Measurements from ENCODE around the gene AMBRA1. TPM values are rescaled to one million over a fixed set of nuclear protein-coding genes. Genes with fewer than 3 reads are reported as not detected.

The AMBRA1 gene
- total RNA-seq, 1 donor from 2014 or later: 20.9 TPM

- DNase-seq: no peak
These were observed 128.1 kb downstream of the AMBRA1 start for GRCh38 chr11:46465683-46466082.

- no peak for DNase-seq
These were observed 130.0 kb downstream of the AMBRA1 start for GRCh38 chr11:46463701-46464421.

DNA sequence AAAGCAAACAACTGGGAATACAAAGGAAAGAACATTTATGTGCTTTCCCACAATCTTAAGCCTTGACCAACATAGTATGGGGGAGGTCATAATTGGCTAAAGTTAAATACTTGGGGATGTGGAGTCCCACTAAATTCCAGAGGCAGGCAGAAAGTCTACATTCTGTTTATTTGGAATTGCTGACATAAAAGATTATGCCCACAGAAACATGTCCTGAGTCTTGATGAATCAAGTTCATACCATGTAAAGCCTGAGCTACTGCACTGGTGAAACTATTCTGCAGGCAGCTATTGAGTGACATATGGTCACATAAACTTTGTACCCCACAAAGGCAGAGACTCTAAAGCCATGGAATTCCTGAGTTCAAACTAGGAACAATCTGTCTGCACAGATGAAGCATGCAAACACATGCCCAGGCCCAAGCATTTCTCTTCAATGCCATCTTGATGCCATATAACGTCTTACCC is 132.3 kb downstream of the AMBRA1 start:
- DNase-seq: peak; percentile 65

DNA sequence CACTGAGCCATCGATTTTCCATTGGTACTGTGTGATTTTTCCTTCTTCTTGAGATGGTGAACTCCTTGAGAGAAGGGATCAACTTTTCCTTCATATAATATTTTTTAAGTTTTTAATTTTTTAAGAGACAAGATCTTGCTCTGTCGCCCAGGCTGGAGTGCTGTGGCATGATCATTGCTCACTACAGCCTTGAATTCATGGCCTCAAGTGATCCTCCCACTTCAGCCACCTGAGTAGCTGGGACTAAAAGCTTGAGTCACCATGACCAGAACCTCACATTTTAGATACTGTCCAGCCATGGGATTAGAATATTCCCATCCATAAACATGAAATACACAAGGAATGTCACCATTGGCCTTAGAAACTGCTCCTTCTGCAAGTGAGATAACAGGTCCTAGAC is 135.3 kb downstream of the AMBRA1 start:
- no peak for DNase-seq

GRCh38 chr11:46457659-46458424 is 136.0 kb downstream of the AMBRA1 start:
- DNase-seq: no peak

DNA sequence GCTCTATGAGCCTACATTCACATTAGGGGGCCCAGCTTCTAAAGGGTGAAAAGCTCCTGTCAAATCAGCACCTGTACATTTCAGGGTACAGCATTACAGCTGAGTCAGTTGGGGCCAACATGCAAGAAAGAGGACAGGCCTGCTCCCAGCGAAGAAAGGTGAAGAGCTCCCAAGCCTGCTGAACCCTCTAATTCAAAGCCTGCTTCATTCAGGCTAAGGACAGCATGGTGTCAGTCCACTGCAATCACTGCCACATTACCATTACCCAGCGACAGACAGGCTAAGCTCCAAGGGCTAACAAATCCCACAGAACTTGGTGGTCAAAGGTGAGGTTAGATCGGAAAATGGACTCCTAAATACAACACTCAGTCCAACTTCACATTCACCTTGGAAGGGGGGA is 136.8 kb downstream of the AMBRA1 start:
- DNase-seq: no peak

DNA sequence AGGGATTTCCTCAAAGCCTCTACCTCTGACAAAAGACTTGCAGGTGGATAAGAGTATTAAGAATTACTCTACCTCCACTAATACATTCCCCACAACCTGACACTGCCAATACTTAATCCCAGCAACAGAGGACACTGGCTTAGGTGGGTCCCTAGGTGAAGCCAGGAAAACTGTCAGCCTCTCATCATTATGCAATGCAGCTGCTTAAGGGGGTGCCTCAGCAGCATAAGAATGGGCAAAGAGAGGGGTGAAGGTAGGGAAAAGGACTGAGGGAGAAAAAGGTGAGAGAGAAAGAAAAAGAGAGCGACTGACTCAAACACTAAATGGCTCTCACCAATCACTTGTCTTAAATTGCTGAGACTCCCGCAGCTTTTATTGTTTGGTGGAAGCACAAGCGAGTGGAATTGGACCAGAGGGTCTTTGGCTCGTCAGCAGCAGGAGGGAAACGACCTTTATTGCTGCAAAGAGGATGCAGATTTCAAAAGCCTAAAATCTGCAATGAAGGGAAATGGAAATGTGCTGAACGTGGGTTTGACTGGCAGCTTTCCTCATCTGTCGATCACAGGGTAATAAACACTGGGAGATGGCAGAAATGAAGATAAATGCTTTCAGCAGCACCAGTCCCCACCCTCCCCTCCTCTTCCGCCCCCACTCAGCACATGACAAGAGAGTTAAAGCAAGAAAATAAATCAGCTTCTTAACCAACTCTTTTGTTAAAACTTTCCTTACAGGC is 137.4 kb downstream of the AMBRA1 start:
- DNase-seq: no peak

DNA sequence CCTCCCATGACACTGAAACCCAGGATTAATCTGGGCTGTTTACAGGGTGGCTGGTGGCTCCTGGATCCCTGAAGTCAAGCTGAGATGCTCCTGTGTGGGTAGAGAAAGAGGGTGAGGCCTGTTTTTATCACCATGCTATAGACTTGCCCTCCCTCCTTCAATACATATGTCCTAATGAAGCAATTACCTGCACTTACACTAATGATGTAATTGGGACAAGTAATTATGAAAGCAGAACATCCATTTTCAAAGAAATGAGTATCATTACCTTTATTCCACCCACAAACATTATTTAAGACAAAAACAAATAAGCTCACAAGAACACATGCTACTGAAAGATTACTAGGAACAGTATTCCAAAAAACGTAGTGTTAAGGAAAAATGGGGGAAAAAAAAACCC is 138.0 kb downstream of the AMBRA1 start:
- no peak for DNase-seq

- DNase-seq: no peak
These were observed 140.8 kb downstream of the AMBRA1 start for GRCh38 chr11:46452918-46453517.

DNA sequence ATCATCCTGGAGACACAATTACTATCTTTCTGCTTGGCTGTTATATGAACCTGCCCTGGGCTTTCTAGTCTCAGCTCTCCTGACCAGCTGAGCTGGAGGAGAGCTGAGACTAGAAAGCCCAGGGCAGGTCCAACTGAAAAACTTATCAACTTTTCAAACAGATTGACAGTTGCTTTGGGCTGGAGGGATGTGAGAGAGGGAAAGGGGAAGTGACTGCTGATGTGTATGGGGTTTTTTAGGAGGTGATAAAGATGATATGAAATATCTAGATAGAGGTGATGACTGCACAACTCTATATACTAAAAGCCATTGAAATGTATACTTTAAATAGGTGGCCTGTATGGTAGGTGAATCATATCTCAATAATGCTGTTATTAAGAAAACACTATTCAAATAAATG is 142.1 kb downstream of the AMBRA1 start:
- DNase-seq: no peak

GRCh38 chr11:46450846-46451477 is 142.9 kb downstream of the AMBRA1 start:
- peak; percentile 47 for DNase-seq

GRCh38 chr11:46447544-46447943 is 146.3 kb downstream of the AMBRA1 start:
- DNase-seq: no peak

- peak; percentile 28 for DNase-seq
These were observed 147.7 kb downstream of the AMBRA1 start for GRCh38 chr11:46445920-46446771.

DNA sequence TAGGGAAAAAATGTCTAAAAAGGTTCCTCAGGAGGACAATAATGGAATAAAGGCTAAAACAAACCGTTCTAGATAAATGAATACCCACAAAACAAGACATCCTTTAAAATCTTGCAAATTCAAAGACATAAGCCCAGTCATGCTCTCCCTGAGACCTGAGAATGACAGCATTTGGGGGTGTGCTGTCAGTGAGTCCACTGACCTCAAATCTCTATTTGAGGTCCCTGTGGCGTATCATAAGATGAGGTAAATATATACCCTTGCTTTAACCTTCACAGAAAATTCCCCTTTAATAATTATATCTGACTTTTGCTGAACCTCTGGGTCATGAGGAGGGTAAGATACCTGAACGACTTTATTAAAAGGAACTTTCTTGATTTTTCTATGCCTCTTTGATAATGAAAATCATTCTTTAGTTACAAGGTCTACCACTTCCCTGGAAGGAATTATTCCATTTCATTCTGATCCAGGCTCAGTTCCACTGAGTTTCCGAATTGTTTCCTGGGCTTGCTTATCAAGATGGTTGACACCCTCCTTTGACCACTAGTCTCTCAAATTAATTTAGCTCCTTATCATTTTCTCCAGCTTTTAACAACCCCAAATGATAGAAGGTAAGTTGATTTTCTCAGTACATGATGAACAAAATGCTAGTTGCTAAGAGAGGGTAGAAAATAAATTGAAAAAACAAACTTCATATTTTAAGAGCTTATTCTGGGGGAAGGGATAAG is 148.5 kb downstream of the AMBRA1 start:
- no peak for DNase-seq

DNA sequence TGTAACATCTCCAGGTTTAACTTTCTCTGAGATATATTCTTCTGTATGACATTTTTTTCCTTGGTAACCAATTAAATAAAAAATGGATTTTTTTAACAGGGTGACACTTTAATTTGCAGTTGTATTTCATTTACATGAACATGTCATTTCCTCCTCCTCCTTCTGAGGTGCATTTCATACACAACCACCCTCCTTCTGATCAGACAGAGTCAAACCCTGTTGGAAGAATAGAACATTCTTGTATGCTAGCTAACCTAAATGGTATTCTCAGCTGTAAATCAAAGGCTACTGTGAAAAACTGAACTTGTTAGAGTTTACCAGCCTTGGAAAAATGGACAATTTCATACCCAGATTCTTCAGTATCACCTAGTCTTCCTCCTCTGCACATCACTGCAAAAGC is 149.5 kb downstream of the AMBRA1 start:
- DNase-seq: no peak

DNA sequence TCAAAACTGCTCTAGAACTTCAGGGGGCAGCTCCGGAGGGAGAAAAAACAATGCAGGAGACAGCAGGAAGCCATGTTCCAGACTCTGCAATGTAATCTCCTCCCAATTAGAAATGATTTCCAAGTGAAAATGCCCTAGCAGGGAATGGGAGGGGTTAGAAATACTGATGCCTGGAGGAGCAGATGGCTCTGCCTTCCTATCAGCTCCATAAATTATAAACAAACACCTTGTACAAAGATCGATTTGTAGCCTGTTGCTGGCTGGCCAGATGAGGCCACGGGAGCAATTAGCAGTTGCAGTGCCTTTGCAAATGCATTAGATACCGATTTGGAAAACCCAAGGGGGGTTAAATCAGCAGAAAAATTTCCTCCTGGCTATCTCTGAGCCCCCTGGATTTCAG is 155.6 kb downstream of the AMBRA1 start:
- peak; percentile 32 for DNase-seq

DNA sequence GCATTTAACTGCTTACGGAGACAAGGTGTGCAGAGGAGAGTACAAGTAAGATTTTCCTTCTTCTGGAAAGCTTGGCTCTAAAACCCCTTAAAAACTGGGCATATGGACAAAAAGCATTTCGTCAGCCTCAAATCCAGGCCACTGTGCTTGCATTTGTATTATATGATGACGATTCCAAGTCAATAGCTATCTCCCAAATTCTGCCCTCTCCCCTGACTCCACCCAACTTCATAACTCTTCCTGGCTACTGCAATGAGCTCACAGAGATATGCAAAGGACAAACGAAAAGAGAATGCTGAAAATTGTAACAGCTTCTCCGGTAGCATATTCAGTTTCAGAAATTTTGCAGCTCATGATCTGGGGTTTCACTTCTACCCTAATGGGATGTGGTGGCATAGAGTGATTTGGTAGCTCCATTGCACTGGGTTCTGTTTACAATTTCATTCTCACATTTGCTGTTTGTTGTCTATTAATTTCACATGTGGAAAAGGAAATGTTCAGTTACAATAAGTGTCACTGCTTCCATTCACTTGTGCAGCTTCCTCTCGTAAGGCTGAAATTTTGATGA is 156.6 kb downstream of the AMBRA1 start:
- DNase-seq: peak; percentile 31

DNA sequence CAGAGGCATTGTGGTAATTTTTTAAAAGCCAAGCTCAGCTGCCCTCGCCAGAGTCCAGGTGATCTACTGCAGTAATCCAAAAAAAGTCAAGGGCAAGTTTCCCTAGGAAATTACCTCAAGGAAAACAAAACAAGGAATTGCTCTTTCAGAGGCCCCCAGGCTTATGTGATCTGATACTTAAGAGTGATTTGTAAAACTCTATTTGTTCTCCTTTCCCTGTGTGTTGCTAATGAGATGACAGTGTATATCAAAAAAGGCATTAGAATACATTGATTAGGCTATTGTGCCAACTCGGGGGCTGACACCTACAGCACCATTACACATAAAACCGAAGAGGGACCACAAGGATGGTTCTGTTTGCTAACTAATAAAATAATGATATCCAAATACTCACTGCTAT is 157.7 kb downstream of the AMBRA1 start:
- DNase-seq: no peak

DNA sequence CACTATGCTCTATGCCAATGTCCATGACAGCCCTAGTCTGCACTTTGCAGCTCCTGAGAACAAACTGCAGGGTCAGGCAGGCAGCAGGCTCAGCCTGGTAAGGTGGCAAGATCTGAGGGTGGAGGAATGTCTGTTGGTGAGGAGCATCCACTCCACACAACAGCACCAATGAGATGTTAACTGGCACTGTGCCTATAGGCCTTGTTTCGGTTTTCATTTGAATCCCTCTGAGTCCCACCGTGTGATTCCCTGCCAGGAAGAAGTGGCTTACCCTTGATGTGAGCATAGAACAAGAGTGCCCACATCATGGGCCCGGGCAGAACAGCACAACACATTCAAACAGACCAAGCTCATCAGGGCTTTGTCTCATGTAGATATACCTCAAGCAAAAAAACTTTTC is 158.1 kb downstream of the AMBRA1 start:
- DNase-seq: peak; percentile 14

DNA sequence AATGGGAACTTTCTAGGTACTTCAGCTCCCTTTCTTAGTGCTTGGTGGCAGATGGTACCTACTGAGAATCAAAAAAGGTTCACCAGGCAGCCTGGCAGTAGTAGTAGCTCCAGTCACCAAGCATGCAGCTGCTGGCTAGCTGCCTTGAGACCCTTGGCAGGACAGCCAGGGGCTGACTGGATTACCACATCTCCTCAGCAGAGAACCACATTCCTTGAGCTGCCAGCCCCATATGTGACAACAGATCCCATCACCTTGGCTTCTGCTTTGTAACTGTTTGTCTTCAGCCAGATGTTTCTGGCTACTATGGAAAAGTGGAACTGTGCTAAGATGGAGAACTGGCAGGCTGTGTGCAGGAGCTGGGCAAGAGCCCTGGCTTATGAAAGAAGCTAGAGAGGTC is 162.6 kb downstream of the AMBRA1 start:
- DNase-seq: no peak
